ENCODE measurements around the gene ORAI1.
A peak's percentile ranks its signal among the peaks of the same experiment; 100 is the strongest.
"Not testable (repeated sequence)": the region's sequence is repeated elsewhere in the genome, so short reads cannot be mapped to it uniquely, and the experiment has no call there.

Gene ORAI1

GRCh38 chr12:121626087-121626852, at the start of gene ORAI1:
Gene ORAI1 (plus strand): TSS chr12:121626530.
- peak; percentile 93 for DNase-seq (ENCODE audit: low read depth)

- no peak for DNase-seq (ENCODE audit: low read depth)
Measured at GRCh38 chr12:121576851-121577391, 49.4 kb upstream of the ORAI1 start.

GRCh38 chr12:121577443-121578180, 48.7 kb upstream of the ORAI1 start:
- DNase-seq (ENCODE audit: low read depth), result no peak

GRCh38 chr12:121578230-121579189, 47.8 kb upstream of the ORAI1 start:
- DNase-seq (ENCODE audit: low read depth), result no peak

DNA sequence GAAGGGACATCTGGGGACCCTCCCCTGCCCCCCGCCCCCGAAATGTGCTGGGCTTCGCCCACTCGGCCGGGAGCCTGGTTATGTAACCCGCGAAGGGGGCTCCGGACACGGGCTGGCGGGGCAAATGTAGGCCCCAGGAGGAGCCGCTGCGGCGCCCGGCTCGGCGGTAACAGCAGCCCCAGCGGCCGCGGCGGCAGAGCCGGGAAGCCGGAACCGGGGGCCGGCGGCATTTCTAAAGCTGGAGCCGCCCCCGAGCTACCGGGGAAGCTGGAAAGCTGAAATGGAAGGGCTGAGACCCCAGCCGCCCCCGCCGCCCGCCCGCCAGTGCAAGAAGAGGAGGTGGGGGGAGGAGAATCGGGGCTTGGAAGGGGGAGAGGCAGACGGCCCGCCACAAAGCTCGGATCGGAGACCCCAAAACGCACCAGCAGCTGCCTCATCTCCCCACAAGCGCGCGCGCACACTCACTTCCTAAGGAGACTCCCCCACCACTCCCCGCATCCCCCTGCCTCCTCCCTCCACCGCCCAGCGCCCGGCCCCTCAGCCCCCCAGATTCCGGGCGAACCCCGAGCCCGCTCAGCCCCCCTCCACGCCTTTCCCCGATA, 47.0 kb upstream of the ORAI1 start:
- no peak for DNase-seq (ENCODE audit: low read depth)

DNA sequence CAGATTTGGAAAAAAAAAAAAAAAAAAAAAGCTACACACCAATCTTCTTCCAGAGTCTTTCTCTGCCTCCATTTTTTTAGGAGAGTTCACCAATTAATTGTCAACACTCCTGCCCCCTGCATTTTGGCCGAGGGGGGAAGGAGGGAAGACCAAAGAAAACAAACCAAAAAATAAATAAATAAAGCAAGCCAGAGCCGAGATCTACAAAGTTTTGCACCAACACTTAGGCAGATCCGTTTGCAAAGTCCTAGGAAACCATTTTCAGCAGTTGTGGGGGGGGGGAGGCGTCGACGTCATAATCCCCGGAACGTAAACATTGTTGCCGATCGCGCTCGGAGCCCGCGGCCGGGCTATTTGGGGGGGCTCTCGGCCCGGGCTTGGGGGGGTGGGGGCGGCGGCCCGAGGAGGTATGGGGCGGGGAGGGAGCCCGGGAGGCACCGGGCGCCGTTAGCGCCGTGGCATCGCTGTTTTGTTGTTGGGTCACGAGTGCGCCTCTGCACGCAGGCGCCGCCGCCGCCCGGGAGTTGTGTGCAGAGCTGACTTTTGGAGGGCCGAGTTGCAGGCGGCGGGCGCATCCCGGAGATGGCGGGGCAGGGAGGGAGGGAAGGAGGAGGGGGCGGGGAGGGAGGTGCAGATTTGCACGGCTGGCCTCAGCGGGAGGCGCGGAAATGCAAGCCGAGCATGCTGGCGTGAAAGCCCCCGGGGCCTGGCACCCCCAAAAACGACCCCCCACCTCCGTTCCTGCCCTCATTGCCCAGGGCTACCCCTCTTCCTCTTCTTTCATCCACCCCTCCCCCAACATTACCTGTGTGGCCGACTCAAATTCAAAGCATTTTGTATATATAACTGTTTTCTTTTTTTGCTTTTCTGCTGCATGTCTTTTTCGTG, 46.1 kb upstream of the ORAI1 start:
- DNase-seq (ENCODE audit: low read depth), result peak; percentile 55

DNA sequence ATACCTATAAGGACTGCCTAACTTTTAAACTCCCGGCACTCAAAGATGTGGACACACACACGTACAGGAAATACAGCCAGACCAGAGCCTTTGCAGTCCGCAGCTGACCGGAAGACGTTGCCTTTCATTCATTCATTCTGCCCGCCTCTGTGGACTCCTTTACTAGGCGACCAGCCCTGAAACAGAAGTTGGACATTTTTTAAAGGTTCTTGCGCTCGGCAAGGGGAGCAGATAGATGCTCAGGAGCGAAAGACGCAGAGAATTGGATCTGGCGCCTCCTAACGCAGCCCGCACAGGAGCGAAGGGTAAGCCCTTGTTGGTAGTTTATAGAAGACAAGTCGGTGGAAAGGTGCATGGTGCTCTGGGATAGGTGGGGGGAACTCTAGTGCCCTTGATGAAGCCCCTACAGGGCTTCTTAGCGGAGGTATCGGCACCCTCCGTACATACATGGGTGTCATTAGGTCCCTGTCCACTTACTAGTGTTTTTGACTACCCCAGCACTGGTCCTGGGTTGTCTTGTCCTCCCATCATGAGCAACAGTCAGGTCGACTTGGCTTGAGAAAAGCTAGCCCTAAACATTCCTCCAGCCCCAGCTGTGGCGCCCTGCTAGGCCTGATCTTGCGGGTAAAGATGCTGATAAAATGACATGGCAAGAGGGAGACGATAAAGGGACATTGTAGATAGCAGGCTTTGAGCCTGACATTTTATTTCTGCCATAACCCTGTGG, 45.2 kb upstream of the ORAI1 start, which contains the start of gene KDM2B:
TSS of gene KDM2B (minus strand) at position 65 of the 727 bp plus-strand sequence. CDS start 112 bp downstream, outside the sequence.
- no peak for DNase-seq (ENCODE audit: low read depth)

- no peak for DNase-seq (ENCODE audit: low read depth)
Measured at GRCh38 chr12:121581686-121582429, 44.5 kb upstream of the ORAI1 start.

DNA sequence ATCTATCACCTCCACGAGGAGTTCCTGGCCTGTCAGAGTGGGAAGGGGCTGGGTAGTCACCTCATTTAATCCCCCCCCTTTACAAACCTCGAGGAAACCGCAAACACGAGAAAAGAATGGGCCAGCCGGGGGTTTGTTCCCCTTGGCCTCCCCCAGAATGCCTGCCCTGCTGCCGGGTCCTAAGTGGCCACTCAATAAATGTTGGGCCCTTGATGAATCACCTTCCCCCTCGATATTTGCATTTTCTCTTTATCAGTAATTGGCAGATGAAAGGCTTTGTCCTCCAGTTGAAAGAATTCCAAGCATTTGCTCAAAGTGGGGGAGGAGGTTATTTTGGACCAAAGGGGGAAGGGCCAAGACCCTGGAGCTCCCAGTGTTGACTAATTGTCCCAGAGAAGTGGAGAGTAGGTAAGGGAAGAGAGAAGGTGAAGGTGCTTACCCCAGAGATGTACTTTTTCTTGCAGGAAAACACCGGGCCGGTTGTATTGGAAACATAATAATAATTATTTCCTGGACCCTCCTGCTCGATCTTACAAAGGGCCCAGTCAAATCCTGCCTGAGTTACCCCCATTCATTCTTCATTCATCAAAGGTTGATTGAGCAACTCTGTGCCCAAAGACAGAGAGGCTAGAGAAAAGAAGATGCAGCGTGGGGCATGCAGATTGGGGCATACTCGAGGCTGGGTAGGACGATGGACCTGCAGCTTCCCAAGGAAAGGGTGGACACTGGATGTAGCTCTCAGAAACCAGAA, 43.6 kb upstream of the ORAI1 start:
- no peak for DNase-seq (ENCODE audit: low read depth)

DNA sequence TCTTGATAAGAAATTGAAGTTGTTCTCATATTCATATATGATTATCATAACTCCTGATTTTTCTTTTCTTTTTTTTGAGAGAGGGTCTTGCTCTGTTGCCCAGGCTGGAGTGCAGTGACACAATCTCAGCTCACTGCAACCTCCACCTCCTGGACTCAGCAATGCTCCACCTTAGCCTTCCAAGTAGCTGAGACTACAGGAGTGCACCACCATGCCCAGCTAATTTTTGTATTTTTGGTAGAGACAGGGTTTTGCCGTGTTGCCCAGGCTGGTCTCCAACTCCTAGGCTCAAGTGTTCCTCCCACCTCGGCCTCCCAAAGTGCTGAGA, 43.0 kb upstream of the ORAI1 start:
- not testable (repeated sequence) for DNase-seq (ENCODE audit: low read depth)

DNA sequence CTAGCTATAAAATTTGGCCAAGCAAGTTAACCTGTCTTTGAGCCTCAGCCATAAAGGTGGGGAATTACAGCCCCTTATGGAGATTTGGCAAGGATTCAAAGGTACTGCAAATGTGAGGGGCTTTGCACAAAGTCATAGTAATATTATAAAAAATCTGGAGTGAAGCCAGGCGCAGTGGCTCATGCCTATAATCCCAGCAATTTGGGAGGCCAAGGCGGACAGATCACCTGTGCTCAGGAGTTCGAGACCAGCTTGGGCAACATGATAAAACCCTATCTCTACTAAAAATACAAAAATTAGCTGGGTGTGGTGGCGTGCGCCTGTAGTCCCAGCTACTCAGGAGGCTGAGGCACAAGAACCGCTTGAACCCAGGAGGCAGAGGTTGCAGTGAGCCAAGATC, 41.4 kb upstream of the ORAI1 start:
- DNase-seq (ENCODE audit: low read depth), result not testable (repeated sequence)

DNA sequence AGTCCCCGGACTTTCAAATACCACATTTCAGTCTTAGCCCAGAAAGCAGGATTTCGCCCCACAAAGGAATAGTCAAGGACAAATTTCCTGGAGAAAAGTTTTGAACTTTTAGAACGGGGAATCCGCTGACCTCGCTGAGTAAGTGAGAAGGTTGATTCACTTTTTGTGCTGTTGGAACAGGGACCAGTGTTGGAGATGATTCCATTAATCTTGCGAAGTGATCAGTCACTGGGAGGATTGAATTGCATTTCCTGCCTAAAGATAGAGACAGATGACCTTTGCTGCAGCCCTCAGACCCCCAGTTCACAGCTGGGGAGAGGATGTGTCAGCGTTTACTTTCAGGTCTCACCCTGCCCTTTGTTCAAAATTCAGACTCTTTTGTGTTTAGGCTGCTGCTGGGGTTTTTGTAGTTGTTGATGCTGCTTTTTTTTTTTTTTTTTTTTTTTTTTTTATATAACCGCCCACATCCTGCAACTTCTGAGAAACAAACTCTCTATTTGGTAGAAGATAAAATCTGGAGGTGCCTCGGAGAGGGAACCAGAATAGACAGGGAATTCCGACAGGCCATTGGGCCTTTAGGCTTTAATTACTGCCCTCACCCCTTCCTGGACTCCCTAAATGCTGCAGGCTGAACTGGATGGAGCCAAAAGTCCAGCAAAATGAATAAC, 35.7 kb upstream of the ORAI1 start:
- DNase-seq (ENCODE audit: low read depth), result peak; percentile 59

DNA sequence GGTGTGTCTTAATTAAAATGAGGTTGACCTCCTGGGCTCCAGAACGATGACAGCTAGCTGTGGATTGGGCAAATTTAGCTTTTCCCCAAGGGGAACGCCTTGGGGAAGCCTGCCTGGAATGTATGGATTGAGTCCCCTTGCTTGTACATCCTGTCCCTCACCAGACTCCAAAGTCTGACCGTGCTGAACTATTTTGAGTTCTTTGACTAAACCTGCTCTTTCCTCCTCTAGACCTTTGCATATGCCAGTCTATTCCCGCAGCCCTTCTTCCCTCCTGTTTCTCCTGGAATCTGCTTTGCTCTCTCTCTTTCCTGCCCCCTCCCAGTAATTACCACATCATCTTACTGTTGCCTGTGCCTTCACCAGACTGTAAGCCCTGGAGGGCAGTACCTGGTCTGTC, 34.0 kb upstream of the ORAI1 start:
- no peak for DNase-seq (ENCODE audit: low read depth)

DNA sequence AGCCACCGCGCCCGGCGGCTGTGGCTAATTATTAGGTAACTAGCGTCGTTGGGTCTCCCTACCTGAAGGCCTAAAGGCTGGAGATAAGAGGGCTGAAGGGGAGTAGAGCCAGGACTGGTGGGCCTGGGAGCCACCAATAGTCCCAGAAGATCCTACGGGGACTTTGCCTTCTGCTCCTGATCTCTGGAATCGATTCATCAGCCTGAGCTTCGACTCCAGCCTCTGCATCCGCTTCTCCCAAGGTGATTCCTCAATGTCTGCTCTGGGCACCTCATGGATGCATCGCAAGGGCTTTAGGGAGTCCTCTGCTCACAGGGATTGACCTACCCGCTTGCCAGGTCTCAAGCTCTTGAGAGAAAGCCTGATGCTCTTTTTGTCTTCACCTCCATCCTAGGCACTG, 30.8 kb upstream of the ORAI1 start:
- no peak for DNase-seq (ENCODE audit: low read depth)

DNA sequence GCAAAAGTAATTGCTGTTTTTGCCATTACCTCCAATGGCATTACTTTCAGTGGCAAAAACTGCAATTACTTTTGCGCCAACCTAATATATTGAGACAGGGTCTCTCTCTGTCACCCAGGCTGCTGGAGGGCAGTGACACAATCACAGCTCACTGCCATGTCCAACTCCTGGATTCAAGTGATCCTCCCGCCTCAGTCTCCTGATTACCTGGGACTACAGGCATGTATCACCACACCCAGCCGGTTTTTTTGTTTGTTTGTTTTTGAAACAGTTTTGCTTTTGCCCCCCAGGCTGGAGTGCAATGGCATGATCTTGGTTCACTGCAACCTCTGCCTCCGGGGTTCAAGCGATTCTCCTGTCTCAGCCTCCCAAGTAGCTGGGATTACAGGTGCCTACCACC, 29.8 kb upstream of the ORAI1 start:
- no peak for DNase-seq (ENCODE audit: low read depth)

- DNase-seq (ENCODE audit: low read depth), result no peak
Measured at GRCh38 chr12:121600702-121601336, 25.5 kb upstream of the ORAI1 start.

- no peak for DNase-seq (ENCODE audit: low read depth)
Measured at GRCh38 chr12:121602766-121603165, 23.6 kb upstream of the ORAI1 start.
